ENCODE data around the gene PHF11.
"Not testable (repeated sequence)": the region's sequence is repeated elsewhere in the genome, so short reads cannot be mapped to it uniquely, and the experiment has no call there.

PHF11 gene

GRCh38 chr13:49495783-49496762 is at the start of gene PHF11:
Gene PHF11, plus strand, starts transcription at chr13:49495953. Its CDS starts 49 bp downstream, at chr13:49496002.
- DNase-seq = peak; percentile 11 to 85 (median 62)

GRCh38 chr13:49446473-49446872 is 49.3 kb upstream of the PHF11 start:
- DNase-seq = no peak

- no peak for DNase-seq
Observed at GRCh38 chr13:49448753-49449152, 47.0 kb upstream of the PHF11 start.

GRCh38 chr13:49450105-49450819 is 45.5 kb upstream of the PHF11 start:
- no peak for DNase-seq

GRCh38 chr13:49452725-49453457 is 42.9 kb upstream of the PHF11 start:
- DNase-seq = no peak

- DNase-seq = no peak
Observed at GRCh38 chr13:49453465-49453864, 42.3 kb upstream of the PHF11 start.

- DNase-seq = no peak
Observed at GRCh38 chr13:49454388-49455006, 41.3 kb upstream of the PHF11 start.

- DNase-seq = no peak
Observed at GRCh38 chr13:49455007-49455398, 40.8 kb upstream of the PHF11 start.

- no peak for DNase-seq
Observed at GRCh38 chr13:49456156-49456555, 39.6 kb upstream of the PHF11 start.

GRCh38 chr13:49457221-49457620 is 38.5 kb upstream of the PHF11 start:
- DNase-seq = no peak

- no peak for DNase-seq
Observed at GRCh38 chr13:49459580-49459979, 36.2 kb upstream of the PHF11 start.

GRCh38 chr13:49464085-49464484 is 31.7 kb upstream of the PHF11 start:
- DNase-seq = no peak

- DNase-seq = no peak
Observed at GRCh38 chr13:49464621-49465325, 31.0 kb upstream of the PHF11 start.

- DNase-seq = no peak
Observed at GRCh38 chr13:49466292-49466838, 29.4 kb upstream of the PHF11 start.

GRCh38 chr13:49472186-49472585 is 23.6 kb upstream of the PHF11 start:
- no peak for DNase-seq

GRCh38 chr13:49476529-49476928 is 19.2 kb upstream of the PHF11 start:
- no peak for DNase-seq

GRCh38 chr13:49481788-49482187 is 14.0 kb upstream of the PHF11 start:
- no peak for DNase-seq

GRCh38 chr13:49488563-49488962 is 7.2 kb upstream of the PHF11 start:
- no peak for DNase-seq

GRCh38 chr13:49494645-49495044 is 1.1 kb upstream of the PHF11 start:
- no peak for DNase-seq

- DNase-seq = not testable (repeated sequence)
Observed at GRCh38 chr13:49496837-49497236, 1.1 kb downstream of the PHF11 start.

GRCh38 chr13:49497272-49497671 is 1.5 kb downstream of the PHF11 start:
- peak in 1 of 14 donors; percentile 6 for DNase-seq
